PFSK-1 (cell line): ENCODE results near the gene MEGF6.

Source experiments
- FOXP2 ChIP-seq: optimal IDR thresholded peaks from 2 replicates; pipeline ENCODE3; 2011; ENCODE audit warnings: borderline replicate concordance, control low read depth, inconsistent platforms; ENCODE audit not compliant: insufficient read depth; ENCODE audit errors: extremely low read length, extremely low read depth
- POLR2AphosphoS5 ChIP-seq: IDR thresholded peaks from 2 replicates; pipeline ENCODE4 v1.6.1; 2012; ENCODE audit warnings: low read depth, mild to moderate bottlenecking, control low read depth, low read length, moderate library complexity
- REST ChIP-seq, 2 experiments: IDR thresholded peaks; 2 replicates each; pipeline versions ENCODE4 v1.6.1 to v1.8.0; 2011 to 2012; ENCODE audit warnings: low read depth in 2 of 2, low read length in 2 of 2, control low read depth in 1 of 2, inconsistent platforms in 1 of 2, mild to moderate bottlenecking in 1 of 2, moderate library complexity in 1 of 2; ENCODE audit not compliant: insufficient read depth in 1 of 2
- SIN3A ChIP-seq: IDR thresholded peaks from 2 replicates; pipeline ENCODE4 v1.6.1; 2012; ENCODE audit warnings: mild to moderate bottlenecking, low read length, moderate library complexity, borderline replicate concordance; ENCODE audit not compliant: insufficient read depth
- TAF1 ChIP-seq: IDR thresholded peaks from 2 replicates; pipeline ENCODE4 v1.6.1; 2012; ENCODE audit warnings: low read length, control low read depth, borderline replicate concordance; ENCODE audit not compliant: insufficient read depth

MEGF6 gene

GRCh38 chr1:3452866-3453175 is 158.5 kb downstream of the MEGF6 start:
- no peak for TF ChIP-seq TAF1
- no peak for TF ChIP-seq REST (IDR thresholded peaks at IDR 0.05; ENCODE audit: insufficient read depth in 1 of 2, low read depth in 2 of 2, low read length in 2 of 2)
- no peak for TF ChIP-seq POLR2AphosphoS5
- no peak for TF ChIP-seq SIN3A
- no peak for TF ChIP-seq FOXP2

- no peak for TF ChIP-seq POLR2AphosphoS5
These were observed 159.1 kb downstream of the MEGF6 start for GRCh38 chr1:3451994-3452865.

- TF ChIP-seq TAF1, result no peak
- TF ChIP-seq SIN3A, result no peak
- no peak for TF ChIP-seq REST (IDR thresholded peaks at IDR 0.05; ENCODE audit: insufficient read depth in 1 of 2, low read depth in 2 of 2, low read length in 2 of 2)
- TF ChIP-seq POLR2AphosphoS5, result no peak
- TF ChIP-seq FOXP2, result no peak
These were observed 160.3 kb downstream of the MEGF6 start for GRCh38 chr1:3450983-3451382.

GRCh38 chr1:3450202-3450863 is 161.0 kb downstream of the MEGF6 start:
- TF ChIP-seq SIN3A (no peak), TAF1 (no peak), REST (IDR thresholded peaks at IDR 0.05; ENCODE audit: insufficient read depth in 1 of 2, low read depth in 2 of 2, low read length in 2 of 2) (no peak), POLR2AphosphoS5 (no peak), FOXP2 (no peak)

GRCh38 chr1:3444736-3445135 is 166.6 kb downstream of the MEGF6 start:
- no peak for TF ChIP-seq FOXP2
- TF ChIP-seq TAF1, result no peak
- TF ChIP-seq POLR2AphosphoS5, result no peak
- no peak for TF ChIP-seq REST (IDR thresholded peaks at IDR 0.05; ENCODE audit: insufficient read depth in 1 of 2, low read depth in 2 of 2, low read length in 2 of 2)
- TF ChIP-seq SIN3A, result no peak
